HUDEP-2 (cell line): ENCODE results near the gene KIRREL2.

Source experiments
- DNase-seq, 76 experiments: peaks; one replicate each; lab custom pipeline; 2025; ENCODE audit not compliant: unreplicated experiment in 76 of 76; lab: John Stamatoyannopoulos, UW

Gene KIRREL2

GRCh38 chr19:35913589-35913988, 56.9 kb downstream of the KIRREL2 start:
- no peak for DNase-seq

DNA sequence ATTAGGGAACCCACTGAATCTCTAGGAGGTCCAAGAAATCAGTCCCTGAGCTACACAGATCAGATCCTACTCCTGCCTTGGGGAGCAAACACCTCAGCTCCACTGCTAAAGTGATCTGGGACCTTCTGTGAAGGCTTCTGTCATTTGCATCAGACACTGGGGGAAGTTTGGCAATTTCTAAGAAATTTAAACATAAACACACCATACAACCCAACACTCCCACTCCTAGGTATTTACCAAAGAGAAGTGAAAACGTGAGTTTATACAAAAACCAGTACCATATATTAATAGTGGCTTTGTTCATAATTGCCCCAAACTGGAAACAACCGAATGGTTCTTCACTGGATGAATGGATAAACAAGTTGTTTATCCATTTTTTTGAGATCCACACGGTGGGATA, 58.7 kb downstream of the KIRREL2 start:
- DNase-seq = no peak
